K562 (cell line): ENCODE measurements around the gene KRT76. TPM values are rescaled to one million over a fixed set of nuclear protein-coding genes. Genes with fewer than 3 reads are reported as not detected.

ENCODE experiments used
- CHCHD3 ChIP-seq: fragments of 250-450 bp; sonication (Bioruptor Pico); IDR thresholded peaks from 2 replicates; pipeline ENCODE4 v2.1.2; 2022; ENCODE audit warnings: mild to moderate bottlenecking
- ETV5 ChIP-seq: sonication (generic); formaldehyde crosslinking; IDR thresholded peaks from 2 replicates; pipeline ENCODE4 v1.4.0; 2020; ENCODE audit warnings: low read depth, mild to moderate bottlenecking, missing genetic modification reagents
- FOXM1 ChIP-seq, 2 experiments: fragments of 450-650 bp in 1 of 2; sonication (generic) in 1 of 2; formaldehyde crosslinking in 1 of 2; IDR thresholded peaks; 2 replicates each; pipeline versions ENCODE4 v1.6.1 to v1.9.0; 2017 to 2022; ENCODE audit warnings: low read depth in 2 of 2, mild to moderate bottlenecking in 2 of 2, missing genetic modification reagents in 1 of 2, moderate library complexity in 1 of 2
- GTF3C2 ChIP-seq: IDR thresholded peaks from 3 replicates; pipeline ENCODE4 v1.6.1; 2011; ENCODE audit warnings: borderline replicate concordance, mild to moderate bottlenecking, moderate library complexity; ENCODE audit not compliant: insufficient read length; ENCODE audit errors: extremely low read depth
- LCOR ChIP-seq: sonication (generic); formaldehyde crosslinking; IDR thresholded peaks from 2 replicates; pipeline ENCODE4 v1.8.0; 2022; ENCODE audit warnings: mild to moderate bottlenecking, missing genetic modification reagents
- LEF1 ChIP-seq: fragments of 450-650 bp; IDR thresholded peaks from 2 replicates; pipeline ENCODE4 v1.6.1; 2016; ENCODE audit warnings: mild to moderate bottlenecking
- MAFK ChIP-seq: IDR thresholded peaks from 2 replicates; pipeline ENCODE4 v1.6.1; 2011; ENCODE audit warnings: low read length, improper control_type of control experiment
- MNT ChIP-seq, 2 experiments: fragments of 450-650 bp; conservative IDR thresholded peaks; 2 replicates each; pipeline ENCODE4 v1.6.1; 2017; ENCODE audit warnings: mild to moderate bottlenecking in 2 of 2, moderate library complexity in 2 of 2
- NCOR1 ChIP-seq: fragments of 450-650 bp; IDR thresholded peaks from 2 replicates; pipeline ENCODE4 v1.6.1; 2016; ENCODE audit warnings: mild to moderate bottlenecking, moderate library complexity
- RBM22 ChIP-seq: fragments of 200-400 bp; formaldehyde crosslinking; IDR thresholded peaks from 2 replicates; pipeline ENCODE4 v1.6.1; 2018; ENCODE audit warnings: low read length, low read depth; ENCODE audit not compliant: poor library complexity, severe bottlenecking
- RNF2 ChIP-seq: sonication (generic); IDR thresholded peaks from 2 replicates; pipeline ENCODE4 v1.6.1; 2016
- SMAD2 ChIP-seq: fragments of 150-350 bp; IDR thresholded peaks from 2 replicates; pipeline ENCODE4 v1.6.1; 2014; ENCODE audit warnings: low read depth, mild to moderate bottlenecking, low read length
- SMARCE1 ChIP-seq: fragments of 450-650 bp; IDR thresholded peaks from 2 replicates; pipeline ENCODE4 v1.7.1; 2016; ENCODE audit warnings: mild to moderate bottlenecking
- SPI1 ChIP-seq: IDR thresholded peaks from 2 replicates; pipeline ENCODE4 v1.6.1; 2011; ENCODE audit warnings: low read depth, low read length, control low read depth, borderline replicate concordance
- TBP ChIP-seq: optimal IDR thresholded peaks from 2 replicates; pipeline ENCODE3; 2011; ENCODE audit warnings: low read depth, low read length, improper control_type of control experiment
- TCF7 ChIP-seq: sonication (generic); IDR thresholded peaks from 2 replicates; pipeline ENCODE4 v1.6.1; 2016; ENCODE audit warnings: antibody characterized with exemption, borderline replicate concordance
- TEAD2 ChIP-seq: fragments of 450-650 bp; IDR thresholded peaks from 2 replicates; pipeline ENCODE4 v1.6.1; 2016; ENCODE audit warnings: missing genetic modification characterization, control low read depth, missing compliant biosample characterization
- TEAD4 ChIP-seq, 2 experiments: sonication (generic) in 1 of 2; formaldehyde crosslinking in 1 of 2; IDR thresholded peaks; 2 replicates each; pipeline versions ENCODE4 v1.6.1 to v1.8.0; 2012 to 2022; ENCODE audit warnings: borderline replicate concordance in 1 of 2, inconsistent platforms in 1 of 2, low read length in 1 of 2, mild to moderate bottlenecking in 1 of 2, missing genetic modification reagents in 1 of 2
- ZNF175 ChIP-seq: fragments of 200-800 bp; sonication (Bioruptor generic); IDR thresholded peaks from 2 replicates; pipeline ENCODE4 v1.6.1; 2016; ENCODE audit warnings: low read depth, mild to moderate bottlenecking, missing genetic modification characterization, missing compliant biosample characterization
- polyA plus RNA-seq, 8 experiments: library from polyadenylated mRNA; depleted of rRNA in 4 of 8; stranded (reverse) in 5 of 8; unstranded in 3 of 8; fragments of >200 nt; fragmentation: Nextera tagmentation in 2 of 8; fragmentation: Illumina TruSeq in 1 of 8; extraction: Ambion mirVana in 2 of 8; extraction: Trizol in 1 of 8; gene quantifications; 2 replicates each; pipeline versions ENCODE4 v1.2.1 to v1.2.3, GENCODE V29; 2011 to 2014; ENCODE audit warnings: inconsistent platforms in 1 of 8, missing spikeins in 1 of 8
- total RNA-seq, 7 experiments: library from RNA; depleted of rRNA in 6 of 7; stranded (reverse); fragments of >200 nt in 6 of 7; fragmentation: Illumina TruSeq in 2 of 7; extraction: Trizol in 2 of 7; gene quantifications; 2 replicates each; pipeline versions ENCODE4 v1.2.1 to v1.2.3, GENCODE V29; 2011 to 2021; ENCODE audit warnings: low replicate concordance in 1 of 7
- TF ChIP-seq, protein P1 (sequence below): fragments of 450-650 bp; conservative IDR thresholded peaks from 2 replicates; pipeline ENCODE4 v1.6.1; 2016; ENCODE audit warnings: missing genetic modification characterization, low read depth, mild to moderate bottlenecking, control low read depth, missing compliant biosample characterization
- TF ChIP-seq, protein P2 (sequence below): IDR thresholded peaks from 2 replicates; pipeline ENCODE4 v1.6.1; 2011; ENCODE audit not compliant: insufficient read length; ENCODE audit errors: extremely low read depth

KRT76 gene
- total and polyA plus RNA-seq, 9 of the 15 experiments (the other 6 are each of a cell fraction or from before 2014, with no cell fraction given): not detected

GRCh38 chr12:52796839-52797528 lies 19.8 kb upstream of the KRT76 start (continued):
- TF ChIP-seq TEAD2 (tag): no peak
- 0 out of 4 replicates have a peak, but pooled peaks of 1 of the 2 experiments have one; percentile 34 for TF ChIP-seq MNT (conservative IDR thresholded peaks at IDR 0.05)
- peak; percentile 78 for TF ChIP-seq SMARCE1
- no peak for TF ChIP-seq CHCHD3 (CRISPR knock-in tag)
- no peak for TF ChIP-seq TCF7
- peak; percentile 7; the same call in 1 of the 2 replicates for TF ChIP-seq MAFK
- 0 out of 2 replicates have a peak, but pooled peaks have one; percentile 25 for TF ChIP-seq SPI1
- TF ChIP-seq RBM22: no peak
- TF ChIP-seq RNF2: peak; percentile 27; the same call in 1 of the 2 replicates
- peak; percentile 15 for TF ChIP-seq TBP
- TF ChIP-seq LEF1: peak; percentile 57; the same call in 1 of the 2 replicates
- TF ChIP-seq LCOR: peak; percentile 69; the same call in 1 of the 2 replicates
- peak; percentile 87 for TF ChIP-seq TEAD4 (IDR thresholded peaks at IDR 0.05; ENCODE audit: low read length)
- no peak for TF ChIP-seq TEAD4 (CRISPR knock-in tag; IDR thresholded peaks at IDR 0.05; ENCODE audit: borderline replicate concordance)
- TF ChIP-seq FOXM1 (IDR thresholded peaks at IDR 0.05; ENCODE audit: low read depth): peak; percentile 69; the same call in 1 of the 2 replicates
- no peak for TF ChIP-seq FOXM1 (CRISPR knock-in tag; IDR thresholded peaks at IDR 0.05; ENCODE audit: low read depth)
- TF ChIP-seq, protein P1, sequence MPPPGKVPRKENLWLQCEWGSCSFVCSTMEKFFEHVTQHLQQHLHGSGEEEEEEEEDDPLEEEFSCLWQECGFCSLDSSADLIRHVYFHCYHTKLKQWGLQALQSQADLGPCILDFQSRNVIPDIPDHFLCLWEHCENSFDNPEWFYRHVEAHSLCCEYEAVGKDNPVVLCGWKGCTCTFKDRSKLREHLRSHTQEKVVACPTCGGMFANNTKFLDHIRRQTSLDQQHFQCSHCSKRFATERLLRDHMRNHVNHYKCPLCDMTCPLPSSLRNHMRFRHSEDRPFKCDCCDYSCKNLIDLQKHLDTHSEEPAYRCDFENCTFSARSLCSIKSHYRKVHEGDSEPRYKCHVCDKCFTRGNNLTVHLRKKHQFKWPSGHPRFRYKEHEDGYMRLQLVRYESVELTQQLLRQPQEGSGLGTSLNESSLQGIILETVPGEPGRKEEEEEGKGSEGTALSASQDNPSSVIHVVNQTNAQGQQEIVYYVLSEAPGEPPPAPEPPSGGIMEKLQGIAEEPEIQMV (tag): no peak
- TF ChIP-seq ETV5 (CRISPR knock-in tag): no peak
- TF ChIP-seq NCOR1: peak; percentile 88
- no peak for TF ChIP-seq GTF3C2
- TF ChIP-seq, protein P2, sequence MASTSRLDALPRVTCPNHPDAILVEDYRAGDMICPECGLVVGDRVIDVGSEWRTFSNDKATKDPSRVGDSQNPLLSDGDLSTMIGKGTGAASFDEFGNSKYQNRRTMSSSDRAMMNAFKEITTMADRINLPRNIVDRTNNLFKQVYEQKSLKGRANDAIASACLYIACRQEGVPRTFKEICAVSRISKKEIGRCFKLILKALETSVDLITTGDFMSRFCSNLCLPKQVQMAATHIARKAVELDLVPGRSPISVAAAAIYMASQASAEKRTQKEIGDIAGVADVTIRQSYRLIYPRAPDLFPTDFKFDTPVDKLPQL: no peak
- no peak for TF ChIP-seq ZNF175 (CRISPR knock-in tag)
- TF ChIP-seq SMAD2: no peak
